Activated CD4-positive, alpha-beta T cell treated with anti-CD3 and anti-CD28 coated beads, Interleukin-2, amount 50 U/mL, for 4 hours (primary cell): ENCODE data around the gene SHROOM1.
"Not testable (repeated sequence)": the region's sequence is repeated elsewhere in the genome, so short reads cannot be mapped to it uniquely, and the experiment has no call there.

ENCODE experiments used
- DNase-seq, 2 experiments: peaks; one replicate each; pipeline ENCODE4 v3.0.0-alpha.2; 2020

The SHROOM1 gene

DNA sequence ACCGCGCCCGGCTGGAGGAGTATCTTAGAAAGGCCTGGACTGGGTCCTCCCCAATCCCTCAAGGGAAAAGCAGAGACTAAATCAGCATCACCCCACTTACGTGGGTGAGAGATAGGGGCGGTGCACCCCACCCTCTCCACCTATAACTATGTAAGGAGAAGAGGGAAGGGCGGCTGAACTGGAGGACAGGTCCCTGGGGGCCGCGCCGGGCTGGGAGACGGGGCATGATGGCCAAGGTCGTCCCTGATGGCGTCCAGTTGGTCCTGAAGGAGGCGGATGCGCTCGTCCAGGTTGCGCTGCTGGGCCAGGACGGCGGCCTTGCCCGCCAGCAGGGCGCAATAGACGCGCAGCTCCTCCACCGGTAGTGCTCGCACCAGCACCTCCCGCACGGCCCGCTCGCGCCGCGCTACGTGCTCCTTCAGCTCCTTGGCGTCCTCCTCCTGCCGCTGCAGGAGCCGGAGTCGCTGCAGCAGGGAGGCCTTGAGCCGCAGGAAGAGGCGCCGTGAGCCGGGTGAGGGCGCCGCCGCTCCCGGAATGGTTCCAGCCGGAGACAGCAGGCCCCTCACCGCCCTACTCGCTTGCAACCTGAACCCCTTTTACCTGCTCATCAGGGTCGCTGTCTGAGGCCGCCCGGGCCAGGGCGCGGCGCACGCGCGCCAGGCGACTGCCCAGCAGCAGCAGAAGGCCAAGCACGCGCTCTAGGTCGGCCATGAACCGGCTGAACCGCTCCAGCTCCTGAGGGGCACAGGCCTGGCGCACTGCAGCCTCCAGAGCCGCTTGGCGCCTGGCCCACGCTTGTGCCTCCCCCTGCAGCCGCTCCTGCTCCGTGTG, 7.6 kb downstream of the SHROOM1 start:
- no peak for DNase-seq

DNA sequence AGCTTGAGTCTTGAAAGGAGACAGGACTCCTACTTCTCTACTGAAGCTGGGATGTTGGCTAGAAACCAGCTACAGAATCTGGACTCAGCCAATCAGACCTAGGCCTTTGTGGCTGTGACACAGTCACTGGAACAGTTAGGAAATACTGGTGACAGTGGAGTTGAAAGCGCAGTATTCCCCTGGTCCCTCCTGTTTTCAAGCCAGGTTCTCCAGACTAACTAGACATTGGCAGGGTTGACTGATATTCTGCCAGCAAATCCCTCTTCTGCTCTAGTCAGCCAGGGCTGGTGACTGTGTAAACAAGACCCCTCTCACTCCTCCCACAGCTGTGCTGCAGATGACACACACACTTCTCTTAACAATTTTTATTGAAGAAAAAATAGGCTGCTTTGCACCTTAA, 8.7 kb downstream of the SHROOM1 start:
- no peak for DNase-seq

GRCh38 chr5:132821350-132821749, 9.1 kb downstream of the SHROOM1 start:
- DNase-seq = no peak

DNA sequence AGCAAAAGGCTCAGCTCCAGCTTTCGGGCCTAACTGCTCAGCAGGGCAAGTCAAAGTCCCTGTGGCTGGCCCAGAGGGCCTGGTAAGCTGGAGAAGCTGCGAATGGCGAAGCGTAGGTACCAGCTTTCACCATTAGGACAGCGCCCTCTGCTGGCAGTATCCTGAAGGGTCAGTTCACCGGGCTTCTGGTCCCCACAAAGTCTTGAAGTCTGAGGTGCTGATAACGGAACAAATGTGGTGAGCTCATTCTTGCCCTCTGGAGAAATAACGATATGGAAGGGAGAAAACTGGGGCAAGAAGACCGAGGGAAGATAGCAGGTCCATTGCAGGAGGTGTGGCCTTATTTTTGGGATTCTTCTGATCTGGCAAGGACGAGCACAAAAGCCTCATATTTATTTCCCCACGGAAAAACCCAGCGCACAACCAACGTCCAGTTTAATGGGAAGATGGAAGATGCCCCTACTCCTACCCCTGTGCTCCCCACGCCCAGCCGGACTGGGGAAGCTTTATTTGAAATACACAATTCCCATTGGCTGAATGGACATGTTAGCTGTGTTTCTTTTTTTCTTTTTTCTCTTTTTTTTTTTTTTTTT, 10.2 kb downstream of the SHROOM1 start:
- DNase-seq = peak; percentile 86 to 90

GRCh38 chr5:132819468-132819867, 11.0 kb downstream of the SHROOM1 start:
- DNase-seq = no peak

DNA sequence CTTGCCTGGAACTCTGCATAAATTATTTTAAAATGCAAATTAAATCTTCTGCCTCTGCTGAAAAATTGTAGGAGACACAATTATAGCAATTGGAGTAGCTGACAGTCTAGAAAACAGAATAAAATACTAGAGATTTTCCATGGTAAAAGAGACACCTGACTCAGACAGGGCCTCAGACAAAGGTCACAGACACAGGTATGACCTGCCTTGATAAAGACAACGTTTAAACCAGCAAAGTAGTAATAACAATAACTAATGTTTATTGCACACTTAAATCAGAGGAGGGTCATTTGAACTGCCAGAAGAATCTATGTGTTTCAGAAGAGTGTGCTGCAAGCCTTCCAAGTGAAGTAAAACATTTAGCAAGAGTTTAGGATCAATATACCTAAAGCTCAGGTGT, 13.4 kb downstream of the SHROOM1 start:
- no peak for DNase-seq

GRCh38 chr5:132816554-132816953, 13.9 kb downstream of the SHROOM1 start:
- no peak for DNase-seq

GRCh38 chr5:132816083-132816482, 14.4 kb downstream of the SHROOM1 start:
- no peak for DNase-seq

GRCh38 chr5:132815454-132815853, 15.0 kb downstream of the SHROOM1 start:
- DNase-seq = no peak

DNA sequence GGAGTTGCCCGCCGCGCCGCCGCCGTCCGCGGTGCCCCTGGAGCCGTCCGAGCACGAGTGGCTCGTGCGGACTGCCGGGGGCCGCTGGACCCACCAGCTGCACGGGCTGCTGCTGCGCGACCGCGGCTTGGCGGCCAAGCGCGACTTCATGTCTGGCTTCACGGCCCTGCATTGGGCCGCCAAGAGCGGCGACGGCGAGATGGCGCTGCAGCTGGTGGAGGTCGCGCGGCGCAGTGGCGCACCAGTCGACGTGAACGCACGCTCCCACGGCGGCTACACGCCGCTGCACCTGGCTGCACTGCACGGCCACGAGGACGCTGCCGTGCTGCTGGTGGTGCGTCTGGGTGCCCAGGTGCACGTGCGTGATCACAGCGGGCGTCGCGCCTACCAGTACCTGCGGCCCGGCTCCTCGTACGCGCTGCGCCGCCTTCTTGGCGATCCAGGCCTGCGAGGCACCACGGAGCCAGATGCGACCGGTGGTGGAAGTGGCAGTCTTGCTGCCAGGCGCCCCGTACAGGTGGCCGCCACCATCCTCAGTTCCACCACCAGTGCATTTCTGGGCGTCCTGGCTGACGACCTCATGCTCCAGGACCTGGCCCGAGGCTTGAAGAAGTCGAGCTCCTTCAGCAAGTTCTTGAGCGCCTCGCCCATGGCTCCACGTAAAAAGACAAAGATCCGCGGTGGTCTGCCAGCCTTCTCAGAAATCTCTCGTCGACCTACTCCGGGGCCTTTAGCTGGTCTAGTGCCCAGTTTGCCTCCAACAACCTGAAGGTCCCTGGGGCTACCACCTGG, 15.7 kb downstream of the SHROOM1 start:
- DNase-seq = no peak

GRCh38 chr5:132813599-132814502, 16.6 kb downstream of the SHROOM1 start:
- no peak for DNase-seq

DNA sequence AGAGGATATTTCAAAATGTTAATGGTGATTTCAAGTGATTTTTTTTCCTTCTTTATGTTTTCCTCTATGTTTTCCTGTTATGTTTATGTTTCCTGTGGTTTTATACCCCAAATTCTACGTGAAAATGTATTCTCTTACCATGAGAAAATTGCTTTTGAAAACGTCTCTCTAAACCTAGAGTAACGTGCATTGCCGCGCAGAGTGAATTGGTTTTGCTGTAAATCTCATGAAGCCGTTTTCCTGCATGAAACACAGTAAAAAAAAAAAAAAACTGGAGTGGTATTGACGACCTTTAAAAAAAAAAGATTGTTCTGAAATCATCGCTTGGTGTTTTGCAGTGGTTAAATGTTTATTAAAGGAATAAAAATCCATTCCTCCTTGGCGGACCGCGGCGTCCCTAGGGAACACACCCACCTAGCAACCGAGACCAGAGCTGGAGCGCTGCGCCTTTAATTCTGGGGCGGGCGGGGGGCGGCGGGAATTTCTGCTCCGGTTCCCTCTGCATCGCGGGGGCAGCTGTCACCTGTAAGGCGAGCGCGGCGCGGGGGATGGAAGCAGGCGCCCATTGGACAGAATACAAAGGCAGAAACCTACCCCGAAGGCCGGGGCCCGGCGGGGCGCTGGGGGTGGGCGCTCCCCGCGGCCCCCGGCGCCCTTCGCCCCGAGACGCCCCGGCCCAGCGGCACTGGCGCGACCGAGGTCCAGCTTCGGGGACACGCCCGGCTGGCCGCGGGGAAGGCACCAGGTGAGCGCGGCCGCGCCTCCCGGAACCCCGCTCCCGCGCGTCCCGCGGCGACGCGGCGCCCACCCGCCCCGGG, 17.5 kb downstream of the SHROOM1 start, which contains the start of gene SOWAHA:
Gene SOWAHA, plus strand, starts transcription at position 522 of the 818 bp plus-strand sequence. CDS start 320 bp downstream, outside the sequence.
- DNase-seq = no peak

DNA sequence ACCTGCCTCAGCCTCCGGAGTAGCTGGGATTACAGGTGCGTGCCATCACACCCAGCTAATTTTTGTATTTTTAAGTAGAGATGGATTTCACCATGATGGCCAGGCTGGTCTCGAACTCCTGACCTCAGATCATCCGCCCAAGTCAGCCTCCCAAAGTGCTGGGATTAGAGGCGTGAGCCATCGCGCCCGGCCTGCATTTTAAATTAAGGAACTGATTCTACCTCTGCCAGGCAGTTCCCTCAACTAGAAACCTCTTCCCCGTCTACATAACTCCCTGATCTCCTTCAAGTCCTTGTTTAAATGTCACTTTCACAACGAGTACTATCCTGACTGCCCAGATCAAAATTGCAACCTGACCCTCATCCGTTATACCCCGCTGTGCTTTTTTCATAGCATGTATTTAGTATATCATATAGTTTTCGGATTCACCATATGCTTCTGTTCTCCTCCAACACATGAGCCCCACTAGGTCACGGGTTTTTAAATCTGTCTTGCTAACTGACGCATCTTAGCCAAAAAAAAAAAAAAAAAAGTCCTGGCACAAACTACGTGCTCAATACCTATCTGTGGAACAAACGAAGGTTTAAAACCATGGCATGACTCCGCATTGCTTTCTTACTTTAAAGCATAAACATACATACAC, 18.2 kb downstream of the SHROOM1 start:
- no peak for DNase-seq

DNA sequence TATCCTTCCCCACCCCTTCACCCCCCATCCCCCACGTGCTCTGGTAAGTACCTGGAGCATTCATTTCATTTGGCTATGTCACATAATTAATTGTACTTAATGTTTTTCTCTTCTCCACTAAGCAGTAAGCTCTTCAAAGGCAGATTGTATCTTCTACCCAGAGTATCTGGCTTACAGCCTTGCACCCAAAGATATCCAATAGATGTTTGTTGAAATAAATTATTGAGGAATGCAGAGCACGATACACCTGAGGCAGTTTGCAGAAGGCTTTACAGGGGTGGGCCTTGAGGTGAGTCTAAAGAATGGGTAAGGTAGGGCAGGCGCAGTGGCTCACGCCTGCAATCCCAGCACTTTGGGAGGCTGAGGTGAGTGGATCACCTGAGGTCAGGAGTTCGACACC, 19.8 kb downstream of the SHROOM1 start:
- DNase-seq = no peak

DNA sequence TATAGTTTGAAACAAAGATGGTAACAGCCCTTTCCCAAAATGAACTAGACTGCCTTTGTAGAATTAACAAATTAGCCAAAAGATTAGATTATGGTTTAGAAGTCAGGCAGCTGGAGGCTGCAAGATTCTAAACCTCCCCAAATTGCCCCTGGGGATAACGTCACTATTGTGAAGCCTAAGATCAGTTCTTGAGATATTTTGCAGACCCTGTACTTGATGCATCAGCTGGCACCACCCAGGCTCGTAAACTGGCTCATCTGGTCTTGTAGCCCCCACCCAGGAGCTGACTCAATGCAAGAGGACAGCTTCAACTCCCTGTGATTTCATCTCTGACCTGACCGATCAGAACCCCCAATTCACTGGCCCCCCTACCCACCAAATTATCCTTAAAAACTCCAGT, 21.6 kb downstream of the SHROOM1 start:
- no peak for DNase-seq

DNA sequence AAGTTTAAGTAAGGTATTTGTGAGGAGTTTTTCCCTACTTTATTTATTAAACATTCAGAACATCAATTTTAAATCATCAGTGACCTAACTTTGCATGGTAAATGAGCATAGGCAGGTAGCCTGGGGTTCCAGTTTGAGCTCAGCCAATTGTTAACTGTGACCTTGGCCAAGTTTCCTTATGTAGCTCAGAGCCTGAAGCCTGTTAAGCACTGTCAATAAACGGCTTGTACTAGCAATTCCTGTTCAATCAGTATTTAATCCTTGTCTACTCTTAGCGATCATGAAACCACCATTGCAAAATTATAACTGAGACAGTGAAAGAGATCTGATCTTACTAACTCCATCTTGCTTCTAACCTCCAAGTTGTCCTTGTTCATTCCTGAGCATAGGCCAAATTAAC, 22.0 kb downstream of the SHROOM1 start:
- no peak for DNase-seq

DNA sequence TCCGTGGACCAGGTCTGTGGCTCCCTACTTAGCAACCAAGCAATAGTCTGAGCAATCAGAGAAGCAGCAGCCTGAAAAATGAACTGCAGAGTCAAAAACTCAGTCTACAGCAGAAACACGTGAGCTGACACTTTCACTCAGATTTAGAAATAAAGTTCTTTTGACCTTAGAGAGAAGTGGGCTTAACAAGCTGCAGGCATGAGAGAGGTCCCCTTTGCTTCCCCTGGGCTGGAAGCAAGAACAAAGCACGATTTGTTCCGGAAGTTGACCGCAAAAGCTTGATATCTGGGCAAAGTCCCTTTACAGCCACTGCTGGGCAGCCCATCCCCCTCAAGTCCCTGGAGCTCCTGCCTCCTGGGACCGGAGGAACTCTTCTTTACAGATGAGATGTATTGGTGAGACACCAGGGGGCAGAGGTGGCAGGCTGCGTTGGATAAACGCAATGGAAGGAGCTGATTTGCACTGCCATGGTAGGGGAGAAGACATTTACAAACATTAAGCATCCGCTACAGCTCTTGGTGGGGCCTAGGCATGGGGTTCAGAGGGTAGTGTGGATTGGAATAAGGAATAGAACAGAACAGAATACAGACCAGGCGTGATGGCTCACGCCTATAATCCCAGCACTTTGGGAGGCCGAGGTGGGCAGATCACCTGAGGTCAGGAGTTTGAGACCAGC, 23.1 kb downstream of the SHROOM1 start:
- DNase-seq = no peak

DNA sequence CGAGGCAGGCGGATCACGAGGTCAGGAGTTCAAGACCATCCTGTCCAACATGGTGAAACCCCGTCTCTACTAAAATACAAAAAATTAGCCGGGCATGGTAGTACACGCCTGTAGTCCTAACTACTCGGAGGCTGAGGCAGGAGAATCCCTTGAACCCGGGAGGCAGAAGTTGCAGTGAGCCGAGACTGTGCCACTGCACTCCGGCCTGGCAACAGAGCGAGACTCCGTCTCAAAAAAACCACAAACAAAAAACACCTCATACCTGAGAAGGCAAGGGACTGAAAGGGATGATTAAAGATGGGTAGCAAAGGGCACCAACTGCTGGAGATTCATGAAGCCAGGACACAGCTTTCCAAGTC, 23.7 kb downstream of the SHROOM1 start:
- DNase-seq = not testable (repeated sequence)

DNA sequence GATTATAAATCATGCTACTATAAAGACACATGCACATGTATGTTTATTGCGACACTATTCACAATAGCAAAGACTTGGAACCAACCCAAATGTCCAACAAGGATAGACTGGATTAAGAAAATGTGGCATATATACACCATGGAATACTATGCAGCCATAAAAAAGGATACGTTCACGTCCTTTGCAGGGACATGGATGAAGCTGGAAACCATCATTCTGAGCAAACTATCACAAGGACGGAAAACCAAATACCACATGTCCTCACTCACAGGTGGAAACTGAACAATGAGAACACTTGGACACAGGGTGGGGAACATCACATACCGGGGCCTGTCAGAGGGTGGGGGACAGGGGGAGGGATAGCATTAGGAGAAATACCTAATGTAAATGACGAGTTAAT, 24.6 kb downstream of the SHROOM1 start:
- DNase-seq = not testable (repeated sequence)

DNA sequence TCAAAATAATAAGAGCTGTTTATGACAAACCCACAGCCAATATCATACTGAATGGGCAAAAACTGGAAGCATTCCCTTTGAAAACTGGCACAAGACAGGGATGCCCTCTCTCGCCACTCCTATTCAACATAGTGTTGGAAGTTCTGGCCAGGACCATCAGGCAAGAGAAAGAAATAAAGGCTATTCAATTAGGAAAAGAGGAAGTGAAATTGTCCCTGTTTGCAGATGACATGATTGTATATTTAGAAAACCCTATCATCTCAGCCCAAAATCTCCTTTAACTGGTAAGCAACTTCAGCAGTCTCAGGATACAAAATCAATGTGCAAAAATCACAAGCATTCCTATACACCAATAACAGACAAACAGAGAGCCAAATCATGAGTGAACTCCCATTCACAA, 26.2 kb downstream of the SHROOM1 start:
- not testable (repeated sequence) for DNase-seq

DNA sequence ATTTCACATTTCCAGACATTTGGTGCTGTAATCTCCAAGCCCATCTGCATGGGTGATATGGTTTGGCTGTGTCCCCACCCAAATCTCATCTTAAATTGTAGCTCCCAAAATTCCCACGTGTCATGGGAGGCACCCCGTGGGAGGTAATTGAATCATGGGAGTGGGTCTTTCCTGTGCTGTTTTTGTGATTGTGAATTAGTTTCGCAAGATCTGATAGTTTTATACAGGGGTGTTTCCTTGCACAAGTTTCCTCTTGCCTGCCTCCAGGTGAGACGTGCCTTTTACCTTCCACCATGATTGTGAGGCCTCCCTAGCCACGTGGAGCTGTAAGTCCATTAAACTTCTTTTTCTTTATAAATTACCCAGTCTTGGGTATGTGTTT, 27.8 kb downstream of the SHROOM1 start:
- DNase-seq = not testable (repeated sequence)
